HG02884 (cell line): ENCODE results near the gene SKA1.
"Not testable (repeated sequence)": the region's sequence is repeated elsewhere in the genome, so short reads cannot be mapped to it uniquely, and the experiment has no call there.

Experiments used
- ATAC-seq: cut with Tn5 transposase; IDR thresholded peaks from one replicate; pipeline ENCODE4 v1.9.1; 2021; ENCODE audit warnings: mild to moderate bottlenecking, moderate library complexity; ENCODE audit not compliant: unreplicated experiment

Gene SKA1

GRCh38 chr18:50427896-50428295 lies 53.0 kb downstream of the SKA1 start:
- ATAC-seq, result no peak

- no peak for ATAC-seq
These were observed 53.8 kb downstream of the SKA1 start for GRCh38 chr18:50428531-50429206.

GRCh38 chr18:50429207-50429948 lies 54.5 kb downstream of the SKA1 start:
- no peak for ATAC-seq

GRCh38 chr18:50432915-50433314 lies 58.1 kb downstream of the SKA1 start:
- no peak for ATAC-seq

GRCh38 chr18:50436742-50437141 lies 61.9 kb downstream of the SKA1 start:
- not testable (repeated sequence) for ATAC-seq

GRCh38 chr18:50439460-50440015 lies 64.7 kb downstream of the SKA1 start:
- no peak for ATAC-seq

- no peak for ATAC-seq
These were observed 66.2 kb downstream of the SKA1 start for GRCh38 chr18:50441016-50441415.

GRCh38 chr18:50441501-50441900 lies 66.7 kb downstream of the SKA1 start:
- no peak for ATAC-seq
